NCI-H1092 treated with DMSO at 0.1 percent for 48 hours (cell line): Measurements from ENCODE around the gene NTM.
A peak's percentile ranks its signal among the peaks of the same experiment; 100 is the strongest.

ENCODE experiments used
- DNase-seq: peaks from one replicate; lab custom pipeline; 2025; lab: John Stamatoyannopoulos, UW

The NTM gene

GRCh38 chr11:131734871-131735270, 364.5 kb downstream of the NTM start:
- DNase-seq: no peak

GRCh38 chr11:131737357-131737756, 366.9 kb downstream of the NTM start:
- DNase-seq: no peak

- no peak for DNase-seq
These were observed 368.9 kb downstream of the NTM start for GRCh38 chr11:131739243-131739882.

- DNase-seq: no peak
These were observed 374.4 kb downstream of the NTM start for GRCh38 chr11:131744847-131745246.

GRCh38 chr11:131745405-131745804, 375.0 kb downstream of the NTM start:
- no peak for DNase-seq

GRCh38 chr11:131746201-131746600, 375.8 kb downstream of the NTM start:
- no peak for DNase-seq

- peak; percentile 60 for DNase-seq
These were observed 378.0 kb downstream of the NTM start for GRCh38 chr11:131748151-131749050.

- DNase-seq: no peak
These were observed 378.7 kb downstream of the NTM start for GRCh38 chr11:131749101-131749500.

- no peak for DNase-seq
These were observed 379.7 kb downstream of the NTM start for GRCh38 chr11:131750152-131750551.

- no peak for DNase-seq
These were observed 380.3 kb downstream of the NTM start for GRCh38 chr11:131750692-131751091.

- DNase-seq: no peak
These were observed 384.3 kb downstream of the NTM start for GRCh38 chr11:131754671-131755070.

GRCh38 chr11:131756479-131757110, 386.2 kb downstream of the NTM start:
- DNase-seq: no peak

GRCh38 chr11:131758726-131759125, 388.3 kb downstream of the NTM start:
- DNase-seq: no peak

GRCh38 chr11:131759140-131759539, 388.7 kb downstream of the NTM start:
- no peak for DNase-seq

- no peak for DNase-seq
These were observed 390.0 kb downstream of the NTM start for GRCh38 chr11:131760091-131761061.

GRCh38 chr11:131762346-131763110, 392.1 kb downstream of the NTM start:
- no peak for DNase-seq

GRCh38 chr11:131763193-131763890, 392.9 kb downstream of the NTM start:
- DNase-seq: no peak

GRCh38 chr11:131764126-131764525, 393.7 kb downstream of the NTM start:
- DNase-seq: no peak

- no peak for DNase-seq
These were observed 394.2 kb downstream of the NTM start for GRCh38 chr11:131764649-131765048.

GRCh38 chr11:131766637-131767036, 396.2 kb downstream of the NTM start:
- no peak for DNase-seq
